ENCODE measurements around the gene GGPS1. TPM values are rescaled to one million over a fixed set of nuclear protein-coding genes. Genes with fewer than 3 reads are reported as not detected.
A peak's percentile ranks its signal among the peaks of the same experiment; 100 is the strongest.
"Not testable (repeated sequence)": the region's sequence is repeated elsewhere in the genome, so short reads cannot be mapped to it uniquely, and the experiment has no call there.

Gene GGPS1
- total RNA-seq, 1 donor from 2014 or later, result 29.8 TPM

GRCh38 chr1:235293322-235293942 is 34.9 kb upstream of the GGPS1 start:
- peaks cover 43% of the 10 kb centered on the region for H3K4me1 Mint-ChIP-seq (ENCODE audit: low read depth)
- H3K36me3 Mint-ChIP-seq (ENCODE audit: low read depth), result peaks cover 5% of the 10 kb centered on the region

GRCh38 chr1:235295902-235296350 is 32.4 kb upstream of the GGPS1 start:
- Mint-ChIP-seq H3K27ac (no peak overlapping the region), H3K9me3 (peaks cover 5% of the 10 kb centered on the region), H3K4me1 (ENCODE audit: low read depth) (peaks cover 49% of the 10 kb centered on the region), H3K27me3 (ENCODE audit: insufficient read depth) (no peaks in the 10 kb centered on the region), H3K4me3 (no peak overlapping the region), H3K36me3 (ENCODE audit: low read depth) (peaks cover 5% of the 10 kb centered on the region)
- intact Hi-C loops (cut with micrococcal nuclease), result loop anchor here (2.0 to 5.0 kb wide), 3 partner anchors 21 to 34 kb away; partner anchors contain the start of genes ARID4B and GGPS1
- no peak for DNase-seq (ENCODE audit: low spot score)

More at GRCh38 chr1:235293322-235293942, 34.9 kb upstream of the GGPS1 start:
- intact Hi-C loops (cut with micrococcal nuclease), result no loop called here
- Mint-ChIP-seq H3K27ac (no peak overlapping the region), H3K4me3 (no peak overlapping the region), H3K9me3 (peaks cover 5% of the 10 kb centered on the region), H3K27me3 (ENCODE audit: insufficient read depth) (peaks cover 2% of the 10 kb centered on the region)
- no peak for DNase-seq (ENCODE audit: low spot score)

- no peak overlapping the region for H3K4me3 Mint-ChIP-seq
Observed at GRCh38 chr1:235296729-235297128, 31.6 kb upstream of the GGPS1 start.

GRCh38 chr1:235297579-235297978 is 30.8 kb upstream of the GGPS1 start:
- intact Hi-C loops (cut with micrococcal nuclease), result loop anchor here (1.0 to 5.0 kb wide), 4 partner anchors 8 to 35 kb away; partner anchors contain the start of genes ARID4B and GGPS1
- H3K4me1 Mint-ChIP-seq (ENCODE audit: low read depth), result peaks cover 51% of the 10 kb centered on the region
- peak; percentile 8 for DNase-seq (ENCODE audit: low spot score)
- H3K27ac Mint-ChIP-seq, result peak overlapping the region; percentile 24
- H3K27me3 Mint-ChIP-seq (ENCODE audit: insufficient read depth), result no peaks in the 10 kb centered on the region
- peak overlapping the region; percentile 71 for H3K4me3 Mint-ChIP-seq
- peaks cover 5% of the 10 kb centered on the region for H3K9me3 Mint-ChIP-seq
- peaks cover 5% of the 10 kb centered on the region for H3K36me3 Mint-ChIP-seq (ENCODE audit: low read depth)

More at GRCh38 chr1:235296729-235297128, 31.6 kb upstream of the GGPS1 start:
- H3K27ac Mint-ChIP-seq, result peak overlapping the region; percentile 88
- peaks cover 49% of the 10 kb centered on the region for H3K4me1 Mint-ChIP-seq (ENCODE audit: low read depth)
- intact Hi-C loops (cut with micrococcal nuclease), result loop anchor here (1.0 to 5.0 kb wide), 4 partner anchors 9 to 34 kb away; partner anchors contain the start of genes ARID4B and GGPS1
- H3K27me3 Mint-ChIP-seq (ENCODE audit: insufficient read depth), result no peaks in the 10 kb centered on the region
- peaks cover 5% of the 10 kb centered on the region for H3K36me3 Mint-ChIP-seq (ENCODE audit: low read depth)
- DNase-seq (ENCODE audit: low spot score), result no peak
- peaks cover 5% of the 10 kb centered on the region for H3K9me3 Mint-ChIP-seq

GRCh38 chr1:235298758-235299157 is 29.6 kb upstream of the GGPS1 start:
- peaks cover 5% of the 10 kb centered on the region for H3K9me3 Mint-ChIP-seq
- no peaks in the 10 kb centered on the region for H3K27me3 Mint-ChIP-seq (ENCODE audit: insufficient read depth)
- intact Hi-C loops (cut with micrococcal nuclease), result loop anchor here (2.0 to 5.0 kb wide), 2 partner anchors 18 to 36 kb away; no protein-coding TSS in a partner anchor
- peak overlapping the region; percentile 16 for H3K27ac Mint-ChIP-seq
- no peak for DNase-seq (ENCODE audit: low spot score)
- peaks cover 5% of the 10 kb centered on the region for H3K36me3 Mint-ChIP-seq (ENCODE audit: low read depth)
- H3K4me3 Mint-ChIP-seq, result no peak overlapping the region
- peaks cover 46% of the 10 kb centered on the region for H3K4me1 Mint-ChIP-seq (ENCODE audit: low read depth)

- peak overlapping the region; percentile 49 for H3K27ac Mint-ChIP-seq
Observed at GRCh38 chr1:235299169-235299858, 29.1 kb upstream of the GGPS1 start.

GRCh38 chr1:235302143-235302542 is 26.2 kb upstream of the GGPS1 start:
- H3K36me3 Mint-ChIP-seq (ENCODE audit: low read depth), result no peaks in the 10 kb centered on the region
- H3K4me1 Mint-ChIP-seq (ENCODE audit: low read depth), result peaks cover 60% of the 10 kb centered on the region
- intact Hi-C loops (cut with micrococcal nuclease), result no loop called here
- no peak overlapping the region for H3K4me3 Mint-ChIP-seq
- H3K27ac Mint-ChIP-seq, result no peak overlapping the region
- H3K27me3 Mint-ChIP-seq (ENCODE audit: insufficient read depth), result no peaks in the 10 kb centered on the region
- H3K9me3 Mint-ChIP-seq, result no peaks in the 10 kb centered on the region
- DNase-seq (ENCODE audit: low spot score), result no peak

More at GRCh38 chr1:235299169-235299858, 29.1 kb upstream of the GGPS1 start:
- Mint-ChIP-seq H3K4me3 (peak overlapping the region; percentile 12), H3K27me3 (ENCODE audit: insufficient read depth) (no peaks in the 10 kb centered on the region), H3K4me1 (ENCODE audit: low read depth) (peaks cover 48% of the 10 kb centered on the region), H3K36me3 (ENCODE audit: low read depth) (peaks cover 5% of the 10 kb centered on the region), H3K9me3 (peaks cover 5% of the 10 kb centered on the region)
- no peak for DNase-seq (ENCODE audit: low spot score)
- intact Hi-C loops (cut with micrococcal nuclease), result loop anchor here (2.0 to 5.0 kb wide), 2 partner anchors 17 to 37 kb away; no protein-coding TSS in a partner anchor

- Mint-ChIP-seq H3K27ac (peak overlapping the region; percentile 72), H3K36me3 (ENCODE audit: low read depth) (no peaks in the 10 kb centered on the region), H3K9me3 (no peaks in the 10 kb centered on the region), H3K4me3 (peak overlapping the region; percentile 13), H3K4me1 (ENCODE audit: low read depth) (peaks cover 40% of the 10 kb centered on the region), H3K27me3 (ENCODE audit: insufficient read depth) (no peaks in the 10 kb centered on the region)
- intact Hi-C loops (cut with micrococcal nuclease), result loop anchor here (1.0 kb wide), 2 partner anchors 7 to 10 kb away; no protein-coding TSS in a partner anchor
- DNase-seq (ENCODE audit: low spot score), result no peak
Observed at GRCh38 chr1:235304549-235305451, 23.6 kb upstream of the GGPS1 start.

GRCh38 chr1:235307158-235308124 is 20.9 kb upstream of the GGPS1 start:
- H3K27ac Mint-ChIP-seq, result no peak overlapping the region
- no peaks in the 10 kb centered on the region for H3K27me3 Mint-ChIP-seq (ENCODE audit: insufficient read depth)
- peaks cover 50% of the 10 kb centered on the region for H3K4me1 Mint-ChIP-seq (ENCODE audit: low read depth)
- H3K36me3 Mint-ChIP-seq (ENCODE audit: low read depth), result peaks cover 2% of the 10 kb centered on the region
- no peak for DNase-seq (ENCODE audit: low spot score)
- intact Hi-C loops (cut with micrococcal nuclease), result no loop called here
- no peak overlapping the region for H3K4me3 Mint-ChIP-seq
- H3K9me3 Mint-ChIP-seq, result no peaks in the 10 kb centered on the region

GRCh38 chr1:235309206-235309605 is 19.2 kb upstream of the GGPS1 start:
- H3K9me3 Mint-ChIP-seq, result not testable (repeated sequence)

GRCh38 chr1:235313262-235313661 is 15.1 kb upstream of the GGPS1 start:
- Mint-ChIP-seq H3K4me1 (ENCODE audit: low read depth) (peaks cover 56% of the 10 kb centered on the region), H3K4me3 (peak overlapping the region; percentile 57), H3K9me3 (no peaks in the 10 kb centered on the region), H3K27me3 (ENCODE audit: insufficient read depth) (no peaks in the 10 kb centered on the region), H3K36me3 (ENCODE audit: low read depth) (peaks cover 14% of the 10 kb centered on the region), H3K27ac (peak overlapping the region; percentile 46)
- intact Hi-C loops (cut with micrococcal nuclease), result no loop called here
- no peak for DNase-seq (ENCODE audit: low spot score)

More at GRCh38 chr1:235309206-235309605, 19.2 kb upstream of the GGPS1 start:
- H3K4me1 Mint-ChIP-seq (ENCODE audit: low read depth), result peaks cover 59% of the 10 kb centered on the region
- H3K27ac Mint-ChIP-seq; H3K36me3 Mint-ChIP-seq (ENCODE audit: low read depth); H3K4me3 Mint-ChIP-seq; H3K27me3 Mint-ChIP-seq (ENCODE audit: insufficient read depth); intact Hi-C loops (cut with micrococcal nuclease); DNase-seq (ENCODE audit: low spot score): not testable (repeated sequence)

Data from activated T-helper 1 cell treated with anti-CD3 and anti-CD28 coated beads, Interleukin-12 subunit alpha, Interleukin-12 subunit beta, Interleukin-2, Interleukin-4 antibody, amounts not matched to agents 30 ng/mL and 10 ng/mL and 1 ng/mL, durations not matched to agents 14 hours and 24 hours and 36 hours (primary cell).